ENCODE data around the gene POLR2H.

DNA sequence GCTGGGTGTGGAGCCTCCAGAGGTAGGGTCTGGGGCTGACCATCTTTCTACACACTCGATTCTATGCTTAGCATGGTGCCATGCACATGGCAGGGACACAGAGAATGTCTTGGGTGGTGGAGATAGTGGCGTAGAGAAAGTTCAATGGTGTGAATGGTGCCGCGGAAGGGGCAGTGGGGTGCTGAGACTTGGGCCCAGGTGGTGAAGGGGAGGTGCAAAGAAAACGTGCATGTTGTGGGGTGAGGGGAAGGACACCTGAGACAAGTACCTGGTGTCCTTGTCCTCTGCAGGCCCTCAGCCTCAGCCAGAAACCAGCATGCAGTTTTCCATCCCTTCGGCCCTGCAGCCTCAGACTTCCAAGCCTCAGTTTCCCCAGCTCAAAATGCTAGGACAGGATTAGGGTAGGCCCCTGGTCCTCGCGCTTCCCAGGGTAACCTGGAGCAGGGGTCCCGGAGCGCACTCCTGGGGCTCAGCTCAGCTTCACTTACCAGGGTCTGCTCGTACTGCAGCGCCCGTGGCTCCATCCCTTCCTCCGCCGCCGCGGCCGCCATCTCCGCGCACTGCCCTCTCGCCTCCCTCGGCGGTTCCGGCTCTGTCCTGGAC, 480 bp upstream of the POLR2H start:
- TF ChIP-seq EP300 (IDR thresholded peaks at IDR 0.05; ENCODE audit: borderline replicate concordance) = no peak
- TF ChIP-seq TCF12 (IDR thresholded peaks at IDR 0.05; ENCODE audit: low read depth) = no peak
- TF ChIP-seq YY1 (IDR thresholded peaks at IDR 0.05; ENCODE audit: low read depth) = no peak
- no peak for TF ChIP-seq RAD21 (IDR thresholded peaks at IDR 0.05; ENCODE audit: low read depth)
- TF ChIP-seq NFIC (IDR thresholded peaks at IDR 0.05) = no peak
- no peak for TF ChIP-seq TAF1 (IDR thresholded peaks at IDR 0.05; ENCODE audit: low read depth)
- no peak for TF ChIP-seq EGR1 (IDR thresholded peaks at IDR 0.05)
- TF ChIP-seq, protein P1, sequence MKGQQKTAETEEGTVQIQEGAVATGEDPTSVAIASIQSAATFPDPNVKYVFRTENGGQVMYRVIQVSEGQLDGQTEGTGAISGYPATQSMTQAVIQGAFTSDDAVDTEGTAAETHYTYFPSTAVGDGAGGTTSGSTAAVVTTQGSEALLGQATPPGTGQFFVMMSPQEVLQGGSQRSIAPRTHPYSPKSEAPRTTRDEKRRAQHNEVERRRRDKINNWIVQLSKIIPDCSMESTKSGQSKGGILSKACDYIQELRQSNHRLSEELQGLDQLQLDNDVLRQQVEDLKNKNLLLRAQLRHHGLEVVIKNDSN (IDR thresholded peaks at IDR 0.05) = no peak
- TF ChIP-seq, protein P2, sequence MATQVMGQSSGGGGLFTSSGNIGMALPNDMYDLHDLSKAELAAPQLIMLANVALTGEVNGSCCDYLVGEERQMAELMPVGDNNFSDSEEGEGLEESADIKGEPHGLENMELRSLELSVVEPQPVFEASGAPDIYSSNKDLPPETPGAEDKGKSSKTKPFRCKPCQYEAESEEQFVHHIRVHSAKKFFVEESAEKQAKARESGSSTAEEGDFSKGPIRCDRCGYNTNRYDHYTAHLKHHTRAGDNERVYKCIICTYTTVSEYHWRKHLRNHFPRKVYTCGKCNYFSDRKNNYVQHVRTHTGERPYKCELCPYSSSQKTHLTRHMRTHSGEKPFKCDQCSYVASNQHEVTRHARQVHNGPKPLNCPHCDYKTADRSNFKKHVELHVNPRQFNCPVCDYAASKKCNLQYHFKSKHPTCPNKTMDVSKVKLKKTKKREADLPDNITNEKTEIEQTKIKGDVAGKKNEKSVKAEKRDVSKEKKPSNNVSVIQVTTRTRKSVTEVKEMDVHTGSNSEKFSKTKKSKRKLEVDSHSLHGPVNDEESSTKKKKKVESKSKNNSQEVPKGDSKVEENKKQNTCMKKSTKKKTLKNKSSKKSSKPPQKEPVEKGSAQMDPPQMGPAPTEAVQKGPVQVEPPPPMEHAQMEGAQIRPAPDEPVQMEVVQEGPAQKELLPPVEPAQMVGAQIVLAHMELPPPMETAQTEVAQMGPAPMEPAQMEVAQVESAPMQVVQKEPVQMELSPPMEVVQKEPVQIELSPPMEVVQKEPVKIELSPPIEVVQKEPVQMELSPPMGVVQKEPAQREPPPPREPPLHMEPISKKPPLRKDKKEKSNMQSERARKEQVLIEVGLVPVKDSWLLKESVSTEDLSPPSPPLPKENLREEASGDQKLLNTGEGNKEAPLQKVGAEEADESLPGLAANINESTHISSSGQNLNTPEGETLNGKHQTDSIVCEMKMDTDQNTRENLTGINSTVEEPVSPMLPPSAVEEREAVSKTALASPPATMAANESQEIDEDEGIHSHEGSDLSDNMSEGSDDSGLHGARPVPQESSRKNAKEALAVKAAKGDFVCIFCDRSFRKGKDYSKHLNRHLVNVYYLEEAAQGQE (IDR thresholded peaks at IDR 0.05; ENCODE audit: low read depth) = no peak
- TF ChIP-seq FOXM1 (IDR thresholded peaks at IDR 0.05; ENCODE audit: borderline replicate concordance, low read depth) = no peak
- no peak for TF ChIP-seq CEBPB (IDR thresholded peaks at IDR 0.05)
- TF ChIP-seq TEAD4 (IDR thresholded peaks at IDR 0.05) = no peak; the same call in 1 of the 2 replicates
- TF ChIP-seq CREB1 (IDR thresholded peaks at IDR 0.05; ENCODE audit: low read depth) = no peak
- TF ChIP-seq ZBTB7A (IDR thresholded peaks at IDR 0.05; ENCODE audit: low read depth) = peak; percentile 19; the same call in 1 of the 2 replicates
